HL-60/S4 treated with retinoic acid at 250 ng/mL for 4 days and 3 days (cell line): ENCODE measurements around the gene GTF3C4.

Experiments
- in situ Hi-C: fragments of 300-500 bp; cut with MboI; formaldehyde crosslinking; loops from 2 replicates; pipeline ENCODE4 v1.7.0; 2022; ENCODE audit warnings: low sequenced_read_pairs

The GTF3C4 gene

GRCh38 chr9:132647806-132648205, 22.5 kb upstream of the GTF3C4 start:
- in situ Hi-C loops = no loop called here

- in situ Hi-C loops = no loop called here
These were observed 22.0 kb upstream of the GTF3C4 start for GRCh38 chr9:132648283-132648682.

- in situ Hi-C loops = no loop called here
These were observed 21.6 kb upstream of the GTF3C4 start for GRCh38 chr9:132648685-132649084.

GRCh38 chr9:132651259-132651658, 19.0 kb upstream of the GTF3C4 start:
- in situ Hi-C loops = no loop called here

GRCh38 chr9:132656299-132656698, 14.0 kb upstream of the GTF3C4 start:
- in situ Hi-C loops = no loop called here

GRCh38 chr9:132662152-132662945, 7.9 kb upstream of the GTF3C4 start:
- in situ Hi-C loops = no loop called here

GRCh38 chr9:132663117-132663516, 7.1 kb upstream of the GTF3C4 start:
- in situ Hi-C loops = no loop called here

GRCh38 chr9:132663851-132664250, 6.4 kb upstream of the GTF3C4 start:
- in situ Hi-C loops = no loop called here

GRCh38 chr9:132669319-132669697, 956 bp upstream of the GTF3C4 start:
- in situ Hi-C loops = no loop called here

- in situ Hi-C loops = no loop called here
These were observed 387 bp upstream of the GTF3C4 start, which contains the start of gene DDX31 for GRCh38 chr9:132669698-132670456. Gene DDX31, minus strand, starts transcription at chr9:132669983. Its CDS starts 49 bp downstream, at chr9:132669934.

- in situ Hi-C loops = no loop called here
These were observed 1.6 kb downstream of the GTF3C4 start for GRCh38 chr9:132671620-132672412.

- in situ Hi-C loops = no loop called here
These were observed 2.1 kb downstream of the GTF3C4 start for GRCh38 chr9:132672413-132672690.

- in situ Hi-C loops = no loop called here
These were observed 3.1 kb downstream of the GTF3C4 start for GRCh38 chr9:132673355-132673754.

GRCh38 chr9:132674485-132674884, 4.2 kb downstream of the GTF3C4 start:
- in situ Hi-C loops = no loop called here

GRCh38 chr9:132677976-132678375, 7.7 kb downstream of the GTF3C4 start:
- in situ Hi-C loops = no loop called here

- in situ Hi-C loops = no loop called here
These were observed 9.8 kb downstream of the GTF3C4 start for GRCh38 chr9:132679946-132680625.

- in situ Hi-C loops = no loop called here
These were observed 11.3 kb downstream of the GTF3C4 start for GRCh38 chr9:132681561-132681960.

GRCh38 chr9:132683873-132684272, 13.6 kb downstream of the GTF3C4 start:
- in situ Hi-C loops = no loop called here

GRCh38 chr9:132690696-132691095, 20.4 kb downstream of the GTF3C4 start:
- in situ Hi-C loops = no loop called here

GRCh38 chr9:132694144-132694543, 23.9 kb downstream of the GTF3C4 start:
- in situ Hi-C loops = no loop called here

GRCh38 chr9:132697230-132697629, 27.0 kb downstream of the GTF3C4 start:
- in situ Hi-C loops = no loop called here
